IgD-negative memory B cell (primary cell): ENCODE data around the gene WNT5A. TPM values are rescaled to one million over a fixed set of nuclear protein-coding genes. Genes with fewer than 3 reads are reported as not detected.

Experiments used
- H3K27ac Mint-ChIP-seq, 3 donors: one replicate each; pipeline ENCODE4 v1.8.0; 2020 to 2022; ENCODE audit warnings: mild to moderate bottlenecking in 3 of 3, mixed read lengths in 3 of 3, moderate library complexity in 1 of 3
- H3K27me3 Mint-ChIP-seq: one replicate; pipeline ENCODE4 v1.8.0; 2021; ENCODE audit warnings: mixed read lengths
- H3K36me3 Mint-ChIP-seq: one replicate; pipeline ENCODE4 v1.8.0; 2020; ENCODE audit warnings: mild to moderate bottlenecking, mixed read lengths
- H3K4me1 Mint-ChIP-seq, 3 donors: one replicate each; pipeline ENCODE4 v1.8.0; 2020 to 2022; ENCODE audit warnings: mixed read lengths in 3 of 3, mild to moderate bottlenecking in 1 of 3
- H3K4me3 Mint-ChIP-seq, 4 donors: one replicate each; pipeline ENCODE4 v1.8.0; 2020 to 2022; ENCODE audit warnings: mild to moderate bottlenecking in 4 of 4, mixed read lengths in 4 of 4, moderate library complexity in 3 of 4
- H3K9me3 Mint-ChIP-seq, 3 donors: one replicate each; pipeline ENCODE4 v1.8.0; 2020 to 2021; ENCODE audit warnings: mixed read lengths in 3 of 3, mild to moderate bottlenecking in 1 of 3
- polyA plus RNA-seq: library from polyadenylated mRNA; unstranded; fragments of 300-500 nt; fragmentation: Illumina TruSeq; gene quantifications from one replicate; pipeline ENCODE4 v1.2.3, GENCODE V29; 2021

WNT5A gene
- polyA plus RNA-seq, 1 donor from 2014 or later, result not detected

DNA sequence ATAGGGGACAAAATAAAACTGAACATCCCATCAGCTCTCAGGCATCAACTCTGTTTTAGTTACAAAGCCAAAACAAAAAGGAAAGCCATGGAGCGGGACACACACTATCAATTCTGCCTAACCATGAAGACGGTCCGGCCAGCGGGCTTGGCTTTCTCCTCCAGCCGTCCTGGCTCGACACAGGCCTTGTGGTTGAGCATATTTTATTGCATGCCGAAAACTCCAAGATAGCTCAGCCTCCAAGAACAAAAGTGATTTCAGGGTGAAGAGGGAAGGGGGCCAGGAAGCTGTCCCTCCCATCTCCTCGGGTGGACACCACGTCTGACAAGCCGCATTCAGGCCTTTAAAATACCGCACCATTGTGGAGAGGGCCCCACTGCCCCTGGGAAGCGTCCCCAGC is 31.2 kb downstream of the WNT5A start:
- peaks cover 0 to 7% (median 0%) of the 10 kb centered on the region in 3 donors for H3K9me3 Mint-ChIP-seq
- no peak overlapping the region for H3K27ac Mint-ChIP-seq
- no peaks in the 10 kb centered on the region for H3K27me3 Mint-ChIP-seq
- no peaks in the 10 kb centered on the region for H3K4me1 Mint-ChIP-seq
- H3K4me3 Mint-ChIP-seq, result no peak overlapping the region
- H3K36me3 Mint-ChIP-seq, result no peaks in the 10 kb centered on the region

DNA sequence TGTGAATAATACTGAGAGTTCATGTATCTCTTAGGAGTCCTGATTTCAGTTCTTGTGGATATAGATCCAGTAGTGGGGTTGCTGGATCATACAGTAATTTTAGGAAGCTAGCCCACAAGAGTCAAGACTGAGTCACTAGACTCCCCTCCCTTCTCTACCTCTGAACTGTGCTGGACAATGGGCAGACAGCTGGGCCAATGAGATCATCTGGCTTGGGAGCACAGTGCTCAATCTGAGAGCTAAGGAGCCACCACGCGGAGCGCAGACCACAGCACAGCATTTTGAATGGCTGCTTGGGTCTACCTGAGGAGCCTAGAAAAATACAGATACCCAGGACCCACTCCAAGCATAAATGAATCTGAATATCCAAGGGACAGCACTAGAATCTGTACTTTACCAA is 32.5 kb downstream of the WNT5A start:
- Mint-ChIP-seq H3K9me3 (peaks cover 0 to 9% (median 0%) of the 10 kb centered on the region in 3 donors), H3K4me3 (no peak overlapping the region), H3K27me3 (no peaks in the 10 kb centered on the region), H3K4me1 (no peaks in the 10 kb centered on the region), H3K36me3 (no peaks in the 10 kb centered on the region), H3K27ac (no peak overlapping the region)

DNA sequence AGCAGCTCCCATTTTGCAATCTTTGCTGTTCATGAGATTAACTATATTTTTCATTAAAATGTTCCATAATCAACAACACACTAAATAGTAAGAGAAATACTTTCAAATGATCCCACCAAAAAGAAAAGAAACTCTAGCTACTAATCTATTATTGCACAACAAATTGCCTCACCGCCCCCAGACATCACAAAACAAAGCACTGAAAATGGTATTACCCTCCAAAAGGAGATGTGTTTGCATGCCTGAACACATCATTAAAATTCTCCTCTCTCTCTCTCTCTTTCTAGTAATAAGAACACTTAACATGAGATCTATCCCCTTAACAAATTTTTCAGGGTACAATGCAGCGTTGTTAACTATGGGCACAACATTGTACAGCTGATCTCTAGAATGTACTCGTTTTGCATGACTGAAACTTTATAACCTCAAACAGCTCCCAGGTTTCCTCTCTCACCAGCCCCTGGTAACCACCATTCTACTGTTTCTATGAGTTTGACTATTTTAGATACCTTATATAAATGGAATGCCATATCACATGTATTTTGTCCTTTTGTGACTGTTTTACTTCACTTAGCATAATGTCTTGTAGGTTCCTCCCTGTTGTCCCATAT is 33.1 kb downstream of the WNT5A start:
- Mint-ChIP-seq H3K4me1 (no peaks in the 10 kb centered on the region), H3K4me3 (no peak overlapping the region), H3K36me3 (no peaks in the 10 kb centered on the region), H3K27me3 (no peaks in the 10 kb centered on the region), H3K9me3 (peaks cover 0 to 9% (median 0%) of the 10 kb centered on the region in 3 donors), H3K27ac (no peak overlapping the region)

DNA sequence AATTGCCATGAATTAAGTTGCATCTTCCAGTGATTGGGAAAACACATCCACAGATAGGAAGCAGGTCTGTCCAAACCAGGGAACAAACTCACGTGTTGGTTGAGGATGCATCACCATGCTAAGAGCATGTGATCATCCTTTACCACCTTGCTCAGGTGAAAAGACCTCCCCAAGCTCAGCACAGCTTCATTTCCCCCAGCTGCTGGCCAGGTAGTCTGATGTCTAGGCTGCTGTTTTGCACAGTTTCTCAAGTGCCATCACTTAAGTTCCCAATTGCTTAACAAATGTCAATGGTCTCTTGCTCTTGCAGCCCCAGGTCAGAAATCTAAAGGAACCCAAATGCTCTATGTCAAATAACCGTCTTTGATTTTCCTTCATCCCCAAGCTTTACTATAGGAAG is 34.2 kb downstream of the WNT5A start:
- Mint-ChIP-seq H3K4me1 (no peaks in the 10 kb centered on the region), H3K9me3 (peaks cover 0 to 9% (median 0%) of the 10 kb centered on the region in 3 donors), H3K36me3 (no peaks in the 10 kb centered on the region), H3K4me3 (no peak overlapping the region), H3K27ac (no peak overlapping the region), H3K27me3 (no peaks in the 10 kb centered on the region)

DNA sequence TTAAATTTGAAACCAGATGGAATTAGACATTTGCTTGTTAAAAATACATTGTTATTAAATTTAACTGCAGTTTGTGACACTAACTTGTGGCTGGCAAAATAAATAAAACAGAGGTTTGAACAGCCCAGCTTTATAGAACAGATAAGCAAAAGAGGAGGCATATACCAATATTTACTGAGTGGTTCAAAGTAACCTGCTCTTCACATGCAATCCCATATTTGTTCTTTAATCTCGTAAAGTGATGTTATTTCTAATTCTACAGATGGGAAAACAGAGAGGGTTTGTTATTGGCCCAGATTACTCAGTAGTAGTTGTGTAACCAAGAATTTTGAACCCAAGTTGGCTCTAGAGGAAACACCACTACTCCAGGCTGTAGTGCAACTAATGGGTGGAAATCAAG is 37.6 kb downstream of the WNT5A start:
- H3K36me3 Mint-ChIP-seq, result no peaks in the 10 kb centered on the region
- H3K4me1 Mint-ChIP-seq, result no peaks in the 10 kb centered on the region
- H3K4me3 Mint-ChIP-seq, result no peak overlapping the region
- H3K27ac Mint-ChIP-seq, result no peak overlapping the region
- H3K9me3 Mint-ChIP-seq, result peaks cover 0 to 9% (median 2%) of the 10 kb centered on the region in 3 donors
- H3K27me3 Mint-ChIP-seq, result no peaks in the 10 kb centered on the region

DNA sequence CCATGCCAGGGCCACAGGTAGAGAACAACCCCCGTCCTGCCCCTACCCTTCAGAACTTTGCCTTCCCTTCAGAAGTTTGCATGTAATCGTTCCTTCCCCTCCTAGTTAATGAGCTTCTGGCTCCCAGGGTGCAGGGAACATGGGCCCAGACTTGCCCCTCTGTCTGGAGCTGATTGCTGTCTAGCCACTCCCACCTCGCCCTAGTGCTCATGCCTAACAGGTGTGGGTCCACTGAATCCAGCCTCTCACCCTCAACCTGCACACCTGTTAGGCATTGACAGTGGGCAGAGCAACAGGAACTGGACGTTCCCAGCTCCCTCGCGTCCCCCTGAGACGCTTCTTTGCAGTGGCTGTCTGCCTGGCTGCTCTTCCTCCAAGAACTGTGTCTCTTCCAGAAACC is 40.3 kb downstream of the WNT5A start:
- no peak overlapping the region for H3K4me3 Mint-ChIP-seq
- H3K27ac Mint-ChIP-seq, result no peak overlapping the region
- peaks cover 2 to 5% (median 2%) of the 10 kb centered on the region in 3 donors for H3K9me3 Mint-ChIP-seq
- no peaks in the 10 kb centered on the region for H3K4me1 Mint-ChIP-seq
- no peaks in the 10 kb centered on the region for H3K27me3 Mint-ChIP-seq
- H3K36me3 Mint-ChIP-seq, result no peaks in the 10 kb centered on the region

DNA sequence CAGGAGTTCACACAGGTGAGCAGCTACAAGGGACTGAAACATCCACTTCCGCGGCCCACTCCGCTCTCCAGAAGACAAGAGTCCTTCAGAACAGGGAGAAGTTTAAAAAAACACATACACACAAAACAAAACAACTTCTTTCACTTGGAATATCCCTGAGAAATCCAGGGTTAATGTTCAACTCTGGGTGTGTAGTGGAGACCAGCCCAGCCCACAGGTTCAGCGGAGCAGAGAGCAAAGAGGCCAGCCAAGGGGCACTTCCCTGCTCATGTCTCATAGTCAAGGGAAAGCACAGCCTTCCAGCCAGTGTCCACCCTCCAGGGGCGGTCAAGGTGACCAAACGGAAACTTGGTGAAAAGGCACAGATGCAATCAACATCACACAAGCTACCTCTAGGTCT is 41.6 kb downstream of the WNT5A start:
- peaks cover 0 to 2% (median 2%) of the 10 kb centered on the region in 3 donors for H3K9me3 Mint-ChIP-seq
- no peak overlapping the region for H3K27ac Mint-ChIP-seq
- H3K4me3 Mint-ChIP-seq, result no peak overlapping the region
- H3K36me3 Mint-ChIP-seq, result no peaks in the 10 kb centered on the region
- no peaks in the 10 kb centered on the region for H3K4me1 Mint-ChIP-seq
- no peaks in the 10 kb centered on the region for H3K27me3 Mint-ChIP-seq

DNA sequence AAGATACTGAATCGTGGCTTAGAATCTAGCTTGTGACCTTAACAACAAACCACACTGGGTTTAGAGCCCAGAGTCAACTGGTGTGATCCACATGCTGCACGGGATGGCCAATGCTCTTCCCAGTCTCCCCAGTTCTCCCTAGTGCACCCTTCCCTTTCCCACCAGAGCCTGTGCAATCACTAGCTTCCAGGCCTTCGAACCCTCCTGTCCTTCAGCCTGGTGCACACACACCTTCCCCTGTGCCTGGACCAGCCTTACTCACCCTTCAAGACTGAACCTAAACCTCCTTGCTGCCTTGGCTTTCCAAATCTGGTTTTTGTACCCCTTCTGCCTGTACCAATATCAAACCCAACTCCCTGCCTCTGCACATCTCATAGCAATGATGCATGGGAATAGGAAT is 43.8 kb downstream of the WNT5A start:
- Mint-ChIP-seq H3K4me3 (no peak overlapping the region), H3K4me1 (no peaks in the 10 kb centered on the region), H3K27ac (no peak overlapping the region), H3K27me3 (no peaks in the 10 kb centered on the region), H3K9me3 (peaks cover 0 to 4% (median 4%) of the 10 kb centered on the region in 3 donors), H3K36me3 (no peaks in the 10 kb centered on the region)

DNA sequence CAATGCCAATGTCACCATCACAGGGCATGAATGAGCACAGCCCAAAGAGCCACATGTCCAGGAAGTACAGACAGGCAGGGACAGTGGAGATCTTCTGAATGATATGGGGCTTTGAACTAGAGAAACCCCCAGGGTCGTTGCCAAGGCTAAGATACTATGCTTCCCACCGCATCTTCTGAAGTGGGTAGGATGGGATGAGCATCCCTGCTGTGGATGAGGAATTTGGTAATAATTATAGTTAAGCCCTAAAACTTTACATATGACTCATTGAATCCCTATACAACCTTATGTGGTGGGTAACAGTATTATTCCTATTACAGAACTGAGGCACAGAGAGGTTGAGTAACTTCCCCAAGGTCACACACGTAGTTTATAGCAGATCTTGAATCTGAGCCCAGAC is 44.2 kb downstream of the WNT5A start:
- Mint-ChIP-seq H3K9me3 (peaks cover 0 to 4% (median 4%) of the 10 kb centered on the region in 3 donors), H3K36me3 (no peaks in the 10 kb centered on the region), H3K27ac (no peak overlapping the region), H3K4me3 (no peak overlapping the region), H3K4me1 (no peaks in the 10 kb centered on the region), H3K27me3 (no peaks in the 10 kb centered on the region)

DNA sequence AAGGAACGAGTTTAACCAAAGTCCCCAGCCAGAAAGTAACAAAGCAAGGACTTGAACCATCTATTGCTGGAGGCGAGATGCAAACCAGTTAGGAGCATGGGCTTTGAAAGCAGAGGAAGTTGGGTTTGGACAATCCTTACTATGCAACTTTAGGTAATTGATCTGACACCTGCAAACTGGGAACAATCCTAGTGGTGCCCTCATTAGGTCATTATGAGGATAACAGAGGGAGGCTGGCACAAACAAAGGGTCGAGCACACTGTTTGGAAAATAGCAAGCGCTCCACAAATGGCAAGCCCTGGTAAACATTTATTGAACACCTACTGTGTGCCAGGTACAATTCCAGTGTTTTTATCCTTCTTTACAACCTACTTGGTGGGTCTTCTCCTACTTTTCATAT is 45.6 kb downstream of the WNT5A start:
- H3K27me3 Mint-ChIP-seq, result no peaks in the 10 kb centered on the region
- H3K4me1 Mint-ChIP-seq, result no peaks in the 10 kb centered on the region
- no peak overlapping the region for H3K4me3 Mint-ChIP-seq
- H3K27ac Mint-ChIP-seq, result no peak overlapping the region
- H3K36me3 Mint-ChIP-seq, result no peaks in the 10 kb centered on the region
- peaks cover 0 to 5% (median 4%) of the 10 kb centered on the region in 3 donors for H3K9me3 Mint-ChIP-seq

DNA sequence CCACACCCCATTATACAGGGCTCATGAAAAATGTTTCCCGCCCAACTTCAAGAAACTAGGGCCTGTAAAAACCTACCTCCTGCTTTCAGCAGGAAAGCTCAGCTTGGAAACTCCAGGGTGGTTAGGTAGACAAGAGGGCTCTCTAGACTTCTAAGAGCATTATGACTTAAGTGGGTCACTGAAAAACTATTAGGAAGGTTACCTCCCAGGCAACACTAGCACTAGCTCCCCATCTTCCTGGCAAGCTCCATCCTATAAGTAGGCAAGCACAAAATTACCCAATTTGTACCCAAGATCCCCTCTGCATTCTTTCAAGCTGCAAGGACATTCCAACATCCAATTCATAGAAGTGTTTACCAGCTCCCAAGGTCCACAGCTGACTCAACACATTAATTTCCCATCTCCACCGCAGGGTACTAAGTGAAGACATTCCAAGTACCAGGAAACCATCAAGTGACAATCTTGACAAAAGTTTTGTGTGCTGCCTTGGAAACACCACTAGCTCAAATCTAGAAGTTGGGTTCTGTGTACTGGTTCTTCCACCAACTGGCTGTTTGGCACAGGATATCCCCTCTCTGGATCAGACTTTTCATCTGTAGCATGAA is 46.9 kb downstream of the WNT5A start:
- Mint-ChIP-seq H3K4me3 (no peak overlapping the region), H3K9me3 (peaks cover 0 to 5% (median 4%) of the 10 kb centered on the region in 3 donors), H3K36me3 (no peaks in the 10 kb centered on the region), H3K27me3 (no peaks in the 10 kb centered on the region), H3K4me1 (no peaks in the 10 kb centered on the region), H3K27ac (no peak overlapping the region)

DNA sequence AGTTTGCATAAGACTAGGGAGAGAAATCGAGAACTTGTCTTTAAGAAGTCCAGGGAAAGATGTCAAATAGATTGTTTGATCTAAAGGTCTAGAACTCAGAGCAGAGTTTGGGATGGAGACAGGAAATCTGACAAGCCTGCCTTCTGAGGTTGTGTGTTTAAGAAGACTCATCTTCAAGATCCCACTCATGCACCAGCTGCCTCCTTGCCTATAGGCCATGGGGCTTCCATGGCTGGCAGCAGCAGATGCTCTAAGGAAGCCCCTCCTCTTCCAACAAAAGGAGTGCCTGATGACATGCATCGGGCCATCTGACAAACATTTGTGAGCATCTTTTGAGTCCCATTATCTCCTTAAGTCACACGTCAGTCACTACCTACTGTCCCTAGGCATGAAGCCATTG is 47.4 kb downstream of the WNT5A start:
- Mint-ChIP-seq H3K4me3 (no peak overlapping the region), H3K27ac (no peak overlapping the region), H3K9me3 (peaks cover 0 to 5% (median 2%) of the 10 kb centered on the region in 3 donors), H3K36me3 (no peaks in the 10 kb centered on the region), H3K4me1 (no peaks in the 10 kb centered on the region), H3K27me3 (no peaks in the 10 kb centered on the region)

DNA sequence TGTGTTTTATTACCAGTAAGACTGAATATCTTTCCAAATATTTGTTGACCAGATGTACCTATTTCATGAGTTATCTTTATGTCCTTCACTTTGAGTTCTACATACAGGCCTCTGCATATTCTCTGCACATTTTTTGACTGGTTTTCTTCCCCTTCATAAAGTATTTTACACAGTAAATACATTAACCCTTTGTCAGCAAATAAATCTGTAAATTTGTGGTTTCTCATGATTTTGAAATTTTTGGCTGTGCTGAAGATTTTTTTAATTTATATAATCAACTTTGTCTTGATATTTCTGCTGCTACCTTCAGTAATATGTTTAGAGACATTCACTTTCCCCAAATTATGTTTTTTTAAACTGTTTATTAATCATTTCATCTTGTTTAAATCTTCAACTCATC is 50.5 kb downstream of the WNT5A start:
- Mint-ChIP-seq H3K9me3 (peaks cover 0 to 7% (median 4%) of the 10 kb centered on the region in 3 donors), H3K4me1 (no peaks in the 10 kb centered on the region), H3K36me3 (no peaks in the 10 kb centered on the region), H3K4me3 (no peak overlapping the region), H3K27ac (no peak overlapping the region), H3K27me3 (no peaks in the 10 kb centered on the region)

DNA sequence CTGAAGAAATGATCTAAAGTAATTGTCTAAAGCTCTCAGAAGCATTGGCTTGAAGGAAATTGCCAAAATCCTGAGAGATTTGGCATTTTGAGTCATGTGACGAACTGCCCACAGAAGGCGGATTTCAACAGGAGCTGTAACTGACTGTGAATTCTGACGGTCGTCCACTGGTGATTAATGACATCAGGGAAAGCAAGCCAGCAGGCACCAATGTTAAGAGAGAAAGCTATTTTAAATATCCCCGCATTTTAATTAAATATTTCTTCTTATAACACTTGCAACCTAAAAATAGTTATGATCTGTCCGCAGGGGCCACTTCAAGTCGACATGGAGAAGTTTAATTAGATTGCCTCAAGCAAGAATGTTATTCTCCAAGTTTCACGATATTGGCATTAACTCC is 51.6 kb downstream of the WNT5A start:
- no peaks in the 10 kb centered on the region for H3K36me3 Mint-ChIP-seq
- peaks cover 0 to 7% (median 4%) of the 10 kb centered on the region in 3 donors for H3K9me3 Mint-ChIP-seq
- H3K4me3 Mint-ChIP-seq, result no peak overlapping the region
- no peaks in the 10 kb centered on the region for H3K4me1 Mint-ChIP-seq
- H3K27ac Mint-ChIP-seq, result no peak overlapping the region
- H3K27me3 Mint-ChIP-seq, result no peaks in the 10 kb centered on the region

DNA sequence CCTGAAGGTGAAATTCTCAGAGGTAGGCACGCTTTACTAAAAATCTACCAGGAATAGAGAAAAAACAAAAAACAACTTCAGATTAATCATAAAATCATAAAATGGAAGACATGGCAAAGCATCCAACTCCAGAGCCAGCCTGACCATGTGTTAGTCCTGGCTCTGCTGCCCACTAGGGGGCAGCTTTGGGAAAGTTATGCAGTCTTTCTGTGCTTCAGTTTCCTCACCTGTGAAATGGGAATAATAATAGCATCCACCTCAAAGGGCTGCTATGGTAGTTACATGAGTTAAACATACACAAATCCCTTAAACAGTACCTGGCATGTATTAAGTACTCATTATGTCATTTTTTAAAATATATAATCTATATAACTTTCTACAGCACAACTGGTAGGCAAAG is 52.3 kb downstream of the WNT5A start:
- no peak overlapping the region for H3K4me3 Mint-ChIP-seq
- no peaks in the 10 kb centered on the region for H3K36me3 Mint-ChIP-seq
- H3K27me3 Mint-ChIP-seq, result no peaks in the 10 kb centered on the region
- H3K9me3 Mint-ChIP-seq, result peaks cover 0 to 7% (median 2%) of the 10 kb centered on the region in 3 donors
- no peaks in the 10 kb centered on the region for H3K4me1 Mint-ChIP-seq
- no peak overlapping the region for H3K27ac Mint-ChIP-seq

DNA sequence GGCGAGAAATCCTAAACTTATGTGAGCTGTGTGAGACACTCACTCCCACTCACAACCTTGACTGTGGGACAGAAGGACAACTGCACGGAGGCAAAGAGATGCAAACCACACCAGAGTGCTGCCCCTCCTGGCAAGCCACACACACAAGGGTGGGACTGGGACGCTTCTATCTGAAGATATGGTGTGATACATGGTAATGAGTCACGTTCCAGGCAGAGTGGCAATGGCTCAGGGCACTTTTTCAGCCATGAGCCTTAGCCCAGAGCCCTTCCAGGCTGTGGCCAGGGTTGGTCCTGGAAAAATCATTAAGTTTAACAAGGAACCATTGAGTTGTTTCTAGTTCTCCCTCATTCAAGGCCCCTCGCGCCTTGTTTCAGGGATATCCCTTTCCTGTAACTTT is 56.1 kb downstream of the WNT5A start:
- H3K4me3 Mint-ChIP-seq, result no peak overlapping the region

More for the DNA sequence above, 56.1 kb downstream of the WNT5A start:
- Mint-ChIP-seq H3K27me3 (no peaks in the 10 kb centered on the region), H3K9me3 (peaks cover 0 to 4% (median 3%) of the 10 kb centered on the region in 3 donors), H3K4me1 (no peaks in the 10 kb centered on the region), H3K27ac (no peak overlapping the region), H3K36me3 (no peaks in the 10 kb centered on the region)
